Raji (cell line): ENCODE results near the gene DMBX1.

ENCODE experiments used
- POLR2A ChIP-seq: IDR thresholded peaks from 2 replicates; pipeline ENCODE4 v1.6.1; 2011; ENCODE audit warnings: low read depth, low read length, control low read depth; ENCODE audit not compliant: insufficient read depth

Gene DMBX1

GRCh38 chr1:46486432-46487015 lies 3.1 kb upstream of the DMBX1 start:
- TF ChIP-seq POLR2A = no peak

- TF ChIP-seq POLR2A = no peak
Observed at GRCh38 chr1:46487818-46488218, 1.8 kb upstream of the DMBX1 start.

- TF ChIP-seq POLR2A = no peak
Observed at GRCh38 chr1:46488343-46489168, 1.1 kb upstream of the DMBX1 start.

- TF ChIP-seq POLR2A = no peak
Observed at GRCh38 chr1:46489169-46489637, 433 bp upstream of the DMBX1 start.

DNA sequence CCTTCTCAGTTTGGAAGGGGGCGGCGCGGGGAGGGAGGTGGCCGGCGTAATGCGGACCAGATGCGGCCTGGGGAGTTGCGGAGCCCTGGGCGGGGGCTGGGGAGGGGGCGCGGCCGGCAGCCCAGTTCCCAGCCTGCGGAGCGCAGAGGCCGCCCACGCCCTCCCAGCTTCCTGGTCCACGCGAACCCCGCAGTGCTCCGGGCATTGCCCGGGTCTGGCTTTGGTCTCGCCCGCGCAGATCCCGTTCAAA lies 695 bp downstream of the DMBX1 start:
- no peak for TF ChIP-seq POLR2A

DNA sequence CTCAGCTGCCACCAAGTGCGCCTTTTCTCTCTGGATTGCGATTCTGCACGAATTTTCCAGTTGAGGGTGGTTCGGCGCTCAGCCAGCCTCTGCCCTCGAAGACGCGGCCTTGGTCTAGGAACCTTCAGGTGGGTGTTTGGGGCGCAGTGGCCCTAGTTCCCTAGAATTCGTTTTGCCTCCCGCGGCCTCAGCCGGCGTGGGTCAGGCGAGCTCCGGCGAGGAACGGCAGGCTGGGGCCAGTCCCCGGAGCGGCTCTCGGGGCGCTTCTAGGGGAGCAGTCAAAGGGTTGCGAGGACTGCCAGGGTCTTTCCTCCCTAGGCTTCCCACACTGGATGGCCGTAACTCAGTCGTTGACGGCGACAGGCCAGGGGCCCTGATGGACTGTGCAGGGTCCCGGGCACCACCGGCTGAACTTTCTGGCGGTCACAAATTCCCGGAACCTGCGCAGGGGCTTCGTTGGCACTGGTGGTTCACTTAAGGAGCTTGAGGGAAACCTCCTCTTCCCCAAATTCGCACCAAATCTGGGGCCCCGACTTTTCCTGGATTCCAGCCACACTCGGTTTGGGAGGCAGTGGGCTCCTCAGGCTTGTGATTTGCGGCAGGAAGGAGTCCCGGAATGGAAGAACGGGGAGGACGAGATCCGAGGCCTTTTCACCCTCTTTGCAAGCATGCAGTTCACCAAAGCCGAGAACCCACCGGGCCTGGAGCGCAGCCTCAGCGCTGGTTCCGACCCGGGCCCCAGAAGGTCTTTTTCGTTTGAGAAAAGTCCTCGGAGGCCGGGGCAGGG lies 1.2 kb downstream of the DMBX1 start:
- TF ChIP-seq POLR2A = no peak

GRCh38 chr1:46491443-46492268 lies 2.0 kb downstream of the DMBX1 start:
- no peak for TF ChIP-seq POLR2A

- TF ChIP-seq POLR2A = no peak
Observed at GRCh38 chr1:46492269-46492853, 2.7 kb downstream of the DMBX1 start.

- no peak for TF ChIP-seq POLR2A
Observed at GRCh38 chr1:46492871-46493270, 3.2 kb downstream of the DMBX1 start.

DNA sequence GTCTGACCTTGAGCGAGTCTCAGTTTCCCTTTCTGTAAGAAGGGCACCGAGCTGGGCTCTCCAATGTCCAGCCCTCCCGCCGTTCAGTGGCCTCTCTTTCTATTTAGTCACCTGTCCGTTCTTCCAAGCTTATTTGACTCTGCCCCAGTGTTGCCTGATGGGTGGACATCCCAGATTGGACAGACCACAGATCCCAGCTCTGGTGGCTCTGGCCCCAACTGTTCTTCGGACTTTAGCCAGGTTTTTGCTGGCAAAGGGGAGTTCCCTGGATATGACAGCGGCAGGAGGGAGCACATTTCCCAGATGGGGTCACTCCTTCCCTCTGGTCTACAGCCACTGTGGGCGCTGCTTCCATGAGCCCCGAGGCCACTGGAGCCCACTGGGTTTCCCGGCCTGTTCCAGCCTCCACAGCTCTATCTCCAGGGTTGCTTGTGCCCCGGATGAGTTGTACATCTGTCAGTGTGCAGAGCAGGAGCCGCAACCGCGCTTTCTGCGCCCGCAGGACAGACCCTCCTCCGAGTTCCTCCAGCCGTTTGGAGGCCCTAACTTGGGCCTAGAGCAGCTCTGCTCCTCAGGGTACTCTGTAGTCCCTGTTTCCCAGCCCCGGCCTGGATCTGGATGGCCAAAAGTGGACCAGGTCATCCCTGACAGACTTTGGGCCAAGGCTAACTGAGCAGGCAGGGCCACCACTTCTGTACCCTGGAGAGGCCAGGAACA lies 3.8 kb downstream of the DMBX1 start:
- no peak for TF ChIP-seq POLR2A

- no peak for TF ChIP-seq POLR2A
Observed at GRCh38 chr1:46494910-46495309, 5.3 kb downstream of the DMBX1 start.

DNA sequence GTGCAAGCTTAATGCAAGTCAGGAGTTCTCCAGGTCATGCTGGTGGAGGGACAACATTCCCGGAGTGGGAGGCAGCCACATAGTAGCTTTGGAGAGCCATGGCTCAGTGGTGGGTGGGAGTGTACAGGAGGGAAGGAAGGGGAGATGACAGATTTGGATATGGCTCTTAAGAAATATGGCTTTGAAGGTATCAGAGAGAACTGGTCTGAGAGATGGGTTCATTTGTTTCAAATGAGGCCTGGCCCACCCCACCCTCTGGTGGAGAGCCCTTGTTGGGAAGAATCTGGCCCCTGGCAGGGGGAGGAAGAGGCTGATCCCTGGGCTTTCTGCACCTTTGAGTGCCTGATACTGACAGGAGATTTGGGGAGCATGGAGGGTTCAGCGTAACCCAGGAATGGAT lies 6.1 kb downstream of the DMBX1 start:
- TF ChIP-seq POLR2A = no peak

DNA sequence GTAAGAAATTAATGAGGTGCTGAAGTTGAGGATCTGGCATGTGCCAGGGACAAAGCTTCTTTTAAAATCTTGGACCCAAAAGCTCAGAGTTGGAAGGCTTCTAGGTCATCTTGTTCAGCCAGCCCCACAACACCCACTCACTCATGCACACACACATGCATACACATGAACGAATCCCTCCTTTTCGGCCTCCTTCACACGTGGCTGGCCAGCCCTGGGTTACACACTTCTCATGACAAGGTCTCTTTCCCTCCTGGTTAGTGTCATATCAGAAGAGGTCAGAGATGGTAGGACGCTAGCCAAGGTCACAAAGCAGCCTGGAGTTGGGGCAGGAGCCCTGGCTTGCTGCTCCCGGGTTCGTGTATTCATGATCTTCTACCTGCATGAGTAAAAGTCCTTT lies 6.9 kb downstream of the DMBX1 start:
- TF ChIP-seq POLR2A = no peak

DNA sequence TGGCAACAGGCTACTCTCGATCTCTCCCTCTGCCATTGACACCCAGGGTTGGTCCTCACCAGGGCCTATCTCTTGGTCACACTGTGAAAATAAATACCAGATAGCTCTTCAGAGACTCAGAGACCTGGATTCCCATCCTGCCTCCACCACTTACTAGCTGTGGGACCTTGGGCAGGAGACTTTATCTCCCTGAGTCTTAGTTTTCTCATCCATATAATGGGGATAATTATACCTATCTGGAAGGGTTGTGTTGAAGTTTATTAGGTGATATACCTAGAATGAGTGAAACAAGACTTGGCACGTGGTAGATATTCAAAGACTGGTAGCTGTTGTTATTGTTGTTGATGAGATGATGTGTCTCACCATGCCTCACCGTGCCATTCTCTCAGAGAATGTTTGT lies 7.4 kb downstream of the DMBX1 start:
- no peak for TF ChIP-seq POLR2A
